ENCODE data around the gene ADAMTS12. TPM values are rescaled to one million over a fixed set of nuclear protein-coding genes. Genes with fewer than 3 reads are reported as not detected.
A peak's percentile ranks its signal among the peaks of the same experiment; 100 is the strongest.
"Not testable (repeated sequence)": the region's sequence is repeated elsewhere in the genome, so short reads cannot be mapped to it uniquely, and the experiment has no call there.

Gene ADAMTS12
- total RNA-seq, 1 donor from 2014 or later: 26.8 TPM

GRCh38 chr5:33901156-33901555 is 9.4 kb upstream of the ADAMTS12 start:
- peak; percentile 45 for DNase-seq

- DNase-seq: no peak
Measured at GRCh38 chr5:33894566-33894965, 2.8 kb upstream of the ADAMTS12 start.

- peak; percentile 27 for DNase-seq
Measured at GRCh38 chr5:33892620-33893137, 889 bp upstream of the ADAMTS12 start.

GRCh38 chr5:33891446-33891787 is 373 bp downstream of the ADAMTS12 start:
- DNase-seq: no peak

- DNase-seq: peak; percentile 52
Measured at GRCh38 chr5:33890131-33891032, 1.4 kb downstream of the ADAMTS12 start.

GRCh38 chr5:33888587-33888986 is 3.2 kb downstream of the ADAMTS12 start:
- peak; percentile 81 for DNase-seq

- no peak for DNase-seq
Measured at GRCh38 chr5:33887268-33887667, 4.5 kb downstream of the ADAMTS12 start.

GRCh38 chr5:33886283-33886682 is 5.5 kb downstream of the ADAMTS12 start:
- no peak for DNase-seq

GRCh38 chr5:33885679-33886078 is 6.1 kb downstream of the ADAMTS12 start:
- DNase-seq: no peak

- peak; percentile 57 for DNase-seq
Measured at GRCh38 chr5:33883482-33883881, 8.3 kb downstream of the ADAMTS12 start.

- no peak for DNase-seq
Measured at GRCh38 chr5:33880319-33880718, 11.5 kb downstream of the ADAMTS12 start.

- no peak for DNase-seq
Measured at GRCh38 chr5:33877449-33877848, 14.3 kb downstream of the ADAMTS12 start.

GRCh38 chr5:33867241-33867640 is 24.5 kb downstream of the ADAMTS12 start:
- no peak for DNase-seq

- not testable (repeated sequence) for DNase-seq
Measured at GRCh38 chr5:33859177-33859576, 32.6 kb downstream of the ADAMTS12 start.

GRCh38 chr5:33857037-33857436 is 34.8 kb downstream of the ADAMTS12 start:
- no peak for DNase-seq

GRCh38 chr5:33855396-33855795 is 36.4 kb downstream of the ADAMTS12 start:
- no peak for DNase-seq

GRCh38 chr5:33854733-33855151 is 37.0 kb downstream of the ADAMTS12 start:
- DNase-seq: no peak

- no peak for DNase-seq
Measured at GRCh38 chr5:33852837-33853236, 39.0 kb downstream of the ADAMTS12 start.

GRCh38 chr5:33852319-33852718 is 39.5 kb downstream of the ADAMTS12 start:
- DNase-seq: peak; percentile 63

GRCh38 chr5:33850100-33850594 is 41.6 kb downstream of the ADAMTS12 start:
- DNase-seq: no peak

GRCh38 chr5:33848554-33848953 is 43.2 kb downstream of the ADAMTS12 start:
- DNase-seq: no peak

- DNase-seq: no peak
Measured at GRCh38 chr5:33846851-33847250, 44.9 kb downstream of the ADAMTS12 start.

- no peak for DNase-seq
Measured at GRCh38 chr5:33843579-33843978, 48.2 kb downstream of the ADAMTS12 start.

- DNase-seq: no peak
Measured at GRCh38 chr5:33842456-33842855, 49.3 kb downstream of the ADAMTS12 start.
